Fibroblast of villous mesenchyme (primary cell): ENCODE results near the gene ZNF292. TPM values are rescaled to one million over a fixed set of nuclear protein-coding genes. Genes with fewer than 3 reads are reported as not detected.
"Not testable (repeated sequence)": the region's sequence is repeated elsewhere in the genome, so short reads cannot be mapped to it uniquely, and the experiment has no call there.

Source experiments
- DNase-seq: peaks from one replicate; pipeline ENCODE4 v3.0.0-alpha.2; 2010; ENCODE audit warnings: low read depth
- H3K4me3 ChIP-seq: 2 replicates; pipeline ENCODE4 v1.5.1; 2011; ENCODE audit warnings: low read depth, mild to moderate bottlenecking, low read length
- total RNA-seq: library from RNA; depleted of rRNA; stranded (reverse); fragments of >200 nt; gene quantifications from 2 replicates; pipeline ENCODE4 v1.2.3, GENCODE V29; 2012
- TF ChIP-seq, protein P1 (sequence below): IDR thresholded peaks from 2 replicates; pipeline ENCODE4 v1.5.1; 2012; ENCODE audit warnings: low read depth, mild to moderate bottlenecking, low read length; ENCODE audit not compliant: insufficient read depth

Gene ZNF292
- total RNA-seq, 1 donor, result 32.8 TPM

DNA sequence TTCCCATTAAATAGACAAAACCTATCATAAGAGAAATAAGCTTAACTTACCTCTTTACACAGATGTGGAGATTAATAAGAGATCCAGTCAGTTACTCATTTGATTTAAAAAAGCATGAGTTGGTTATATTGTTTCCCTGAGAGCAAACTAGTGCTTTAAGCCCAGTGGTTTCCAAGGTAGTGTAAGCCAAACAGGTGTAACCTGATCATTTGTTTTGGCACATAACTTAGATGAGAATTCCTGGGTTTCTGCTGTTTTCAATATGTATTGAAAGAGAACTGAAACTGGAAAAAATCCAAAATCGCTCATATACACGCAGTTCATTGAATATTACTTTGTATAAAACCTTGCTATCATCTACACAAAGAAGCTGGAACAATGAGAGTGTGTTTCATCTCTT lies 136.5 kb downstream of the ZNF292 start:
- no peak for DNase-seq
- TF ChIP-seq, protein P1, sequence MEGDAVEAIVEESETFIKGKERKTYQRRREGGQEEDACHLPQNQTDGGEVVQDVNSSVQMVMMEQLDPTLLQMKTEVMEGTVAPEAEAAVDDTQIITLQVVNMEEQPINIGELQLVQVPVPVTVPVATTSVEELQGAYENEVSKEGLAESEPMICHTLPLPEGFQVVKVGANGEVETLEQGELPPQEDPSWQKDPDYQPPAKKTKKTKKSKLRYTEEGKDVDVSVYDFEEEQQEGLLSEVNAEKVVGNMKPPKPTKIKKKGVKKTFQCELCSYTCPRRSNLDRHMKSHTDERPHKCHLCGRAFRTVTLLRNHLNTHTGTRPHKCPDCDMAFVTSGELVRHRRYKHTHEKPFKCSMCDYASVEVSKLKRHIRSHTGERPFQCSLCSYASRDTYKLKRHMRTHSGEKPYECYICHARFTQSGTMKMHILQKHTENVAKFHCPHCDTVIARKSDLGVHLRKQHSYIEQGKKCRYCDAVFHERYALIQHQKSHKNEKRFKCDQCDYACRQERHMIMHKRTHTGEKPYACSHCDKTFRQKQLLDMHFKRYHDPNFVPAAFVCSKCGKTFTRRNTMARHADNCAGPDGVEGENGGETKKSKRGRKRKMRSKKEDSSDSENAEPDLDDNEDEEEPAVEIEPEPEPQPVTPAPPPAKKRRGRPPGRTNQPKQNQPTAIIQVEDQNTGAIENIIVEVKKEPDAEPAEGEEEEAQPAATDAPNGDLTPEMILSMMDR, result no peak
- no peak overlapping the region for H3K4me3 ChIP-seq

DNA sequence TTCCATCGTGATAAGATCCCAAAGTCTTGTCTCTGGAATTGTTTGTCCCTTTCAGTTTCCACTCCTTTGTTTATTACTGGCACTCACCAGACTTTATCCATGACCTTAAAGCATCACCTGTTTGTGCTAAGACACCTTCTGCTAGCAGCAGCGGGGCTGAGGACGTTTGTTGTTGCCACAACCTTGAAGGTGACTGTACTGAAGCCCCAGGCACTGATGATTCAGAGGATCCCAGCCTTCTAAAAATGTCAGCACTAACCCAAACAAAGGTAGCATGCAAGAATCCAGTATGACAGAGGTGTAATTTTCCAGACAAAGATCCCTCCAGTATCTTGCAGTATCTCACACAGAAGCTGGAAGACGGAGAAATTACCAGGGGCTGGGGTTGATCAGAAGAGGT lies 138.2 kb downstream of the ZNF292 start:
- H3K4me3 ChIP-seq, result no peak overlapping the region
- DNase-seq, result no peak
- TF ChIP-seq, protein P1, result no peak

DNA sequence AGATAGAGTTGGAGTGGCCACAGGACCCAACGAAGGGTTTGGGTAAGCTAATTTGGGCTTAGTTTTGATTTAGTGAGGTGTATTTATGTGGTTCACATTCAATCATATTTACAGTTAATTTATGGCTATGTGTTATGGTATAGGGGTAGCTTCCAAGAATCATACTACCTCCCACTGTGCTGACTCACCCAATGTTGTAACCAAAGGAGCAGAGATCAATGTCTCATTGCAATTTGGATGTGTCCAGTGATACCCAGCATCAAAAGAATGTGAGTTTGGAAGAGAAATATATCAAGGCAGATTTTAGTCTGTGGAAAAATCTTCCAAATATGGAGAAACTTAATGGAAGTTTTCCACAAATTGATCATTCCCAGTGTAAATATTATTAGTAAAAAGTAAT lies 141.8 kb downstream of the ZNF292 start:
- no peak for DNase-seq

DNA sequence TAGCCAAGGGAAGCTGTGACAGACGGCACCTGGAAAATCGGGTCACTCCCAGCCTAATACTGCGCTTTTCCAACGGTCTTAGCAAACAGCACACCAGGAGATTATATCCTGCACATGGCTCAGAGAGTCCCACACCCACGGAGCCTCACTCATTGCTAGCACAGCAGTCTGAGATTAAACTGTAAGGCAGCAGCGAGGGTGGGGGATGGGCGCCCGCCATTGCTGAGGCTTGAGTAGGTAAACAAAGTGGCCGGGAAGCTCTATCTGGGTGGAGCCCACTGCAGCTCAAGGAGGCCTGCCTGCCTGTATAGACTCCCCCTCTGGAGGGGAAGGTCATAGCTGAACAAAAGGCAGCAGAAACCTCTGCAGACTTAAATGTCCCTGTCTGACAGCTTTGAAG lies 145.9 kb downstream of the ZNF292 start:
- not testable (repeated sequence) for H3K4me3 ChIP-seq, DNase-seq

More for the DNA sequence above, 141.8 kb downstream of the ZNF292 start:
- no peak overlapping the region for H3K4me3 ChIP-seq
- TF ChIP-seq, protein P1, result no peak

DNA sequence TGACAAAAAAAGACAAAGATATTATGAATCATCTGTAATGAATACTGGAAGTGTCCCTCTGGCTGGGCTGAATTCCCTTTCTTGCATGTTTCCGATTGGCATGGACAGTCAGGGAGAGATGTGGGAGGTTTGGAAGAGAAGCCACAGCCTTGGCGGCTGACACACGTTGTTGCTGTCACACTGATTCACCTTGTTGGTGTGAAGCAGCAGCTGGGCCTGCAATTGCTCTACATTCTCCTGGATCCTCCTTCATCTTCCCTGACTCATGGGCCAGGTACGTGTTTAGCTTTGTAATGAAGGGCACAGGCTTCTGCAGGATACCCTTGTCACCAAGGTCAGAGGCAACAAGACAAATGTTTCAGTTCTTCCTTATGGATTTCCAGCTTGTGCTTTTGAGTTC lies 153.6 kb downstream of the ZNF292 start:
- H3K4me3 ChIP-seq, result no peak overlapping the region
- DNase-seq, result no peak
- TF ChIP-seq, protein P1, result no peak

DNA sequence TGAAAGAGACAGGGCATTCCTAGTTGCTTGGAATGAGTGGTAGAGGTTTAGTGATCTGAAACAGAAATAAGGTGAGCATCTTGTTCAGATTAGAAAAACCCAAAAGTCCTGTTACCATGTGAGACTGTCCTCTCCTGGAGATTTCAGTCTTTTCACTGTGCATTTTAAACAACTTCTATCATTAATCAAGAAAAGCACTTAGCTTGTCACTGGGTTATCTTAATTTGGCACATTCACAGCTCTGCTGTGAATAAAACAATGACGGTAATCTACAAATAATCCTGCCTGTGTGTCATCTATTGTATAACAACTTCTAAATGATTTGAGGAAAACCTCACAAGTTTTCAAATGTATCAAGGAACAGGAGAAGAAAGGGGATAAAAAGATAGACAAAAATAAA lies 157.5 kb downstream of the ZNF292 start:
- H3K4me3 ChIP-seq, result no peak overlapping the region
- TF ChIP-seq, protein P1, result no peak
- DNase-seq, result no peak

Other genes with a start within 250 kb of the ZNF292 start
- not detected in 2 replicates for gene HTR1E, start 218.0 kb upstream of the ZNF292 start, total RNA-seq
- gene CGA, start 60.5 kb upstream of the ZNF292 start, total RNA-seq, result 0.32 TPM in 1 of 2 replicates, not detected in the other
- 4.8 and 5.6 TPM in 2 replicates for gene SMIM8, start 167.0 kb downstream of the ZNF292 start, total RNA-seq
- 0.43 and 0.97 TPM in 2 replicates for gene GJB7, start 173.7 kb downstream of the ZNF292 start, total RNA-seq
- 2.6 and 2.9 TPM in 2 replicates for gene C6orf163, start 189.2 kb downstream of the ZNF292 start, total RNA-seq